Measurements from ENCODE around the gene PPP2R5A.
"Not testable (repeated sequence)": the region's sequence is repeated elsewhere in the genome, so short reads cannot be mapped to it uniquely, and the experiment has no call there.

Gene PPP2R5A

DNA sequence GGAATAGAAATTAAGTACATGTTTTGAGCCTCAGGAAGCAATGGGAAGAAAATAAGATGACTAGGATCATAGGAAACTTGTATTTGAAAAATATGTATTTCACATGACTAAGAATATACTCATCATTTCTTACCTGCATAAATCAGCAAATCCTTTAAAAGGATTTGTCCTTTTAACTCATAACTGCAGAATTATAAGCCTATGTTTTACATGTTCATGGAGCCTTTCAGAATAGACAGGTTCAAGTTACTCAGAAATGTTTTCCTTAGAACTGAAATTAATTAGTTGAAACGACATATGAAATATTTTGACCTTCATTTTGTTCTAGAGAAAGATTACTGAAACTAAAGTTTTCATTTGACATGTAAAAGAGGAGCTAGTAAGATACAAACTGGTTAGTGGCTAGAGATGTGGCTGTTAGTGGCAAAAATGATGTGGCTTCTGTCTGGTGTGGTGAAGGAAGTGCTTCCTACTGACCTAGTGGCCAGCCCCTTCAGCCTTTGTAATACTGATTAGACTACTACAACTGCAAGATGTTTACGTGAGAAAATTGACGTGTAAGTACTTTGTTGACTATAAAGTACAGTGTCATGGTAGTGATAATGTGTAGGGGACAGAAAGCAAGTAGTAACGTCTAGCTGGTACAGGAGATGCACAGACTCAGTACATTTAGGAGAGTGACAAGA lies 74.7 kb downstream of the PPP2R5A start:
- no peak for DNase-seq

DNA sequence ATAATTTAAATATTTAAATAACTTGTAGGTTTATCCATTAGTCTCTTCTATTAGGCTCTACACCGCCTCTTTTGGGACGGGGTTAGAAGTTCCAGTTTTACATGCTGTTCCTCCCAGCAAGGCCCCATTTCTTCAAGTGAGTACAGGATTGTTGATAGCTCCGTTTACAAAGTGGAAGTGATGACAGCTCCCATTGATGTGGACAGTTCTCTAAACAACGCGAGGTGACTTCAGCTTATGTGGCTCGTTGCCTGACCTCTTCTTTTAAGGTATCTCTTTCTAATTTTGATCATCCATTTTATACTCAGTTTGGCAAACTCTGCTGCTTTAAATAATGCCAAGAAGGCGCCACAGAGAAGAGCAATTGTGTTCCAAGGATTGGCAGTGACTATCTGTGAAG lies 79.8 kb downstream of the PPP2R5A start:
- no peak for DNase-seq

DNA sequence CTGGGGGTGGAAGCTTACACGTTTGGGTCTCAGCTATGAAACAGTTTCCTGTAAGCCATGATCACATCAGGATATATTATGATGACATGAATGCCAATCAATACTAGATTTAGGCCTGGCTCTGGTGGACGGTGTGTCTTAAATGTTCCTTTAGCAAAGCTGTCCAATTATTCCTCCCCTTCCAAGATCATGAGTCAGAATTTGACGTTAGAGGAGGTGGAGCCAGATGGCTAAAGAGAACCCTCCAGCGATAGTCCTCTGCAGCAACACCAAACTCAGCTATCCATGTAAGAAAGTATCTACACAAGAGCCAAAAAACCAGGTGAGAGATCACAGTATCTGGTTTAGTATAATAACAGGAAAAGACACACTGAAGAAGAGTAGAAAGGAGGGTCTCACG lies 81.7 kb downstream of the PPP2R5A start:
- no peak for DNase-seq

DNA sequence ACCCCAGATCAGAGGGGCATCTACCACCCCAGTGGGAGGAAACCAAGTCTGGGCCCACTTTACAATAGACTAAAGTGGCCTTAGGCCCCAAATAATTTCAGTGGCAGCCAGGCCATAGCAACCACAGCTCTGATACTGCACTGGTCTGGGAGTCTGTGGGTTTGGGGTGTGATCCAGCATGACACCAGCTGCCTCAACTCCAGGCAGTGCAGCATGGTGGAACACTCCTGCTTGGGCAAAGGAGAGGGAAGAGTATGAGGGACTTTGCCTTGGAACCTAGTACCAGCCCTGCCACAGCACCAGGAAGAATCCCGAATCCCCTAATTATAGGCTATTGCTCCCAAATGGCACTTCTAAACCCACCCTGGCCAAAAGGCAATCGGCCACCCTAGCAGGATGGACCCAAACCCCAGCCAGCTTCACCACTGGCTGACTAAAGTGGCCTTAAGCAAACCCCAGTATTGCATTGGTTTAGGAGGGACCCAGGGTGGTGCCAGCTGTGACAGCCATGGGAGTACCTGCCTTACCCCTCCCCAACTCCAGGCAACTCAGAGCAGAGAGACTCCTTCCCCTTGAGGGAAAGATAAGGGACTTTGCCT lies 82.4 kb downstream of the PPP2R5A start:
- DNase-seq, result no peak

DNA sequence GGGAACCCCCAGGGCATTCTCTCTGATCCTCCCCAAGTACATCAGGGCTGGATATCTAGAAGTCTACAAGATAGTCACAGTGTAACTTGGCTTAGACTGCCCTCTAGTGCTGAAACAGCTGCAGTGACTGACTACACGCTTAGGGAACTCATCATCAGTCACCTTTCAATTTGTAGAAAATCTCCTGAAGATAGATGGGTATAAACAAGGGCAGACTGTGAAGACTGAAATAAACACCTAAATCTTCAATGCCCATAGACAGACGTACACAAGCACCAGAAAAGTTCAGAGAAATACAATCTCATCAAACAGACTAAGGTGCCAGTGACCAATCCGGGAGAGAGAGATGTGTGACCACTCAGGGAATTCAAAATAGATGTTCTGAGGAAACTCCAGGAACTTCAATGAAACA lies 82.9 kb downstream of the PPP2R5A start:
- peak; percentile 32 to 50 for DNase-seq

DNA sequence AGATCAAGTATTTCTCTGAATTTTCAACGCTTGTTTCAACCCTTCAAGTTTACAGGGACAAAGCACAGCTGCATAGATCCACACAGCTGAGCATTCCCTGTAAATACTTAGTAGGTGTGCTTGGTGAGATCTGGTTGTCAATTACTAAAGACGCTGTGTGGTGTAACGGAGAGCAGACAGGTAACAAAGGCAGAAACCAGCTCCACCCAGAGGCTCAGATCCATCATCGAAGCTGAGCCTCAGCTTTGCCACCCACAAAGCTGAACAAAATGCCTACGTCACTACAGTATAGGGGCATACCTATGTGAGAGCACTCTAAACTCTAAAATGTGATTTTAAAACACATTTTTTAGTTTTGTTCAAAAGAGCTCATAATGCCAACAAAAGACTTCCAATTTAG lies 90.8 kb downstream of the PPP2R5A start:
- DNase-seq, result no peak

DNA sequence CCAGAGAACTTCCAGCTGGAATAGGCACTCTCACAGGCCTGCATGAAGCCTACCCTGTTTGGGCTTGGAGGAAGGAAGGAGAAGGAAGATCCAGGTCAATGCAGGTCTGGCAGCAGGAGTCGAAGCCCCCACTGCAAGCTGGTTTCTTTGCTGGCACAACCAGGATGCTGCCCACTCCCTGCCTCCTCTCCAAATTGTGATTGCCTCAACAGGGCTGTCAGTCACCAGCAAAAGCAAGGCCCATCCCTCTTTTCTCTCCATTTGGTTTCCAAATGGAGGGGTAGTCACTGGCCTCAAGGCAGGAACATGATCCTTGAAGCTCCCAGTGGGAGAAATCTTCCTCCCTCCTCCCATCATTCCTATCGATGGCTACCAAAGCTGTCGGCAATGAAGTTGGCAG lies 92.4 kb downstream of the PPP2R5A start:
- DNase-seq, result no peak

DNA sequence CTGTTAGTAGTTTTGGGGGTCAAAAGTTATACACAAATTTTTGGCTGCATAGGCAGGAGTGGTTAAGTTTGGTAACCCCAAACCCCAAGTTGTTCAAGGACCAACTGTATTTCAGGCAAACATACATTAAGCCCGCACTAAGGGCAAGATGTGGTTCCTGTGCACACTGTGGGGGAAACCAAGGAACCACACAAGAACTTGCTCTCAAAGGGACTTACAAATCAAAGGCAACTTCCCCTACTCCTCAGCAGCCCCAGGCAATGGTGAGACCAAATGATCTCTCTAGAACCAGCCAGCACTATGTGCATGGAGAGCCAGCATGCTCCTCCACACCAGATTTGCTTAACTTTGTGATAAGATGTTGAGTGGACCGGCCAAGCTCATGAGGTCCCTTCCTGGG lies 94.2 kb downstream of the PPP2R5A start:
- no peak for DNase-seq

DNA sequence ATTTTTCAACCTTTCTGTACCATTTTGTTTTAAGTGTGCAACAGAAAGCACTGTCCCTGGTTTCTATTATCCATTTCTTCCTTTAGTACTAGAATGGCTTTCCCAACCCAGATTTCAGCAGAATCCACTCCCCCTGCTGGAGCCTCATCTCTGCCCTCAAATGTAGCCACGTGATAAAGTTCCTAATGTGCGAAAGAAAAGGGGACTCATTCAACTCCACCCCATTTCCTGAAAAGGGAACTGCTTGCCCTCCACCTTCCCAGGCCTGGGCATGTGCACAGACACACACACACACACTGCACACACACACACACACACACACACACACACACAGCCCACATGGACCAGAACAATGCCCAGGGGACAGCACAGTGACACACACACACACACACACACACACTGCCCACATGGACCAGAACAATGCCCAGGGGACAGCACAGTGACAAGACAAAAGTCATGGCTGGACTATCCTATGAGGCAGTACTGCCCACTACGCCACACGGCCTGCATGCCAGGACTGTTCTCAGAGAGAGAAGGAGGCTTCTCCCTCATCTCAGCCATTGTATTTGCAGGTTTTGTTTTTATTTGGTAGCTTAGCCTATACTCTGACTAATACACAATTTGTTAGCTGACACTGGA lies 96.3 kb downstream of the PPP2R5A start:
- DNase-seq, result no peak

DNA sequence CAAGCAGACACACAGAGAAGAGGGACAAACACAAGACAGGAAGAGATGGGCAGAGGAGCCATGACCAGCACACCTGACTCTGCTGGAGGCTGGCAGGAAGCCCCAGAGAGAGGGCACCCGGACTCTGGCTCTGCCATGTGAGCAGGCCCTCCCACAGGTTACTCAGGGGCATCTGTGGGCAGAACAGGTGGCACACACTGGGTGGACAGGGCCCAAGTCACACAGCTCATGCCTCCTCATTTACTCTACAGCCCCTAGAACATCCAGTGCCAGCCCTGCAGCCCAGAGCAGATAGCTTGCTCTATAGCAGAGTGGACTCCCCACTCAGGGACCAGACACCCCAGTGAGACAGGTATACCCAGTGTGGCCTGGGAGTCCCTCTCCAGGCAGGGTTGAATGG lies 100.8 kb downstream of the PPP2R5A start:
- no peak for DNase-seq

DNA sequence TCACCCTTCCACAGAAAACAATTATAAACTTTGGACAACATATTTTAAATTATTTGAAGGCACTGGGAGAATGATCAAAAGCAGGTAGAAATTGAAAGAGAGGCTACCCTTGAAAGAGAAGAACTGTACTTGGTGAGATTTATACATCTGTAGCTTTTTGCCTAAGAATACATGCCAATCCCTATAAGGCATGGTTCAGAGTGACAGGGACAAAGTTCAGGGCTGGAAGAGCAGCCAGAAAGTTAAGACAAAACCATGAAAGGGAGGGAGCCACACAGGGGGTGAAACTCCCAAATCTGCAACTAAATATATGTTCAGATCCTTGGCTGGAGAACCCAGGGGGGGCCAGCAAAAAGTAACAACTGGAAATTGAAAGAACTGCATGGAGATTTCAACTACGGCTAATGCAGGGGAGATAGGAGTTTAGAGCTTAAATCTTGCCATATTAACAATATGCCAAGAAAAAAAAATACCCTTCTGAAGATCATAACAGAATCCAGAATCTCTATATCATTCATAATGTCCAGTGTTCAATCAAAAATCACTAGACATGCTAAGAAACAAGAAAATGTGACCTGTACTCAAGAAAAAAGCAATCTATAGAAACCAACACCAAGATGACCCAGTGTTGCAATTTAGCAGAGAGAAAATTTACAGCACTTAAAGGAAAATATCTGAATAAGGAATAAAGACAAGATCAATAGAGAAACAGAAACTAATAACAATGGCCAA lies 103.9 kb downstream of the PPP2R5A start:
- no peak for DNase-seq

DNA sequence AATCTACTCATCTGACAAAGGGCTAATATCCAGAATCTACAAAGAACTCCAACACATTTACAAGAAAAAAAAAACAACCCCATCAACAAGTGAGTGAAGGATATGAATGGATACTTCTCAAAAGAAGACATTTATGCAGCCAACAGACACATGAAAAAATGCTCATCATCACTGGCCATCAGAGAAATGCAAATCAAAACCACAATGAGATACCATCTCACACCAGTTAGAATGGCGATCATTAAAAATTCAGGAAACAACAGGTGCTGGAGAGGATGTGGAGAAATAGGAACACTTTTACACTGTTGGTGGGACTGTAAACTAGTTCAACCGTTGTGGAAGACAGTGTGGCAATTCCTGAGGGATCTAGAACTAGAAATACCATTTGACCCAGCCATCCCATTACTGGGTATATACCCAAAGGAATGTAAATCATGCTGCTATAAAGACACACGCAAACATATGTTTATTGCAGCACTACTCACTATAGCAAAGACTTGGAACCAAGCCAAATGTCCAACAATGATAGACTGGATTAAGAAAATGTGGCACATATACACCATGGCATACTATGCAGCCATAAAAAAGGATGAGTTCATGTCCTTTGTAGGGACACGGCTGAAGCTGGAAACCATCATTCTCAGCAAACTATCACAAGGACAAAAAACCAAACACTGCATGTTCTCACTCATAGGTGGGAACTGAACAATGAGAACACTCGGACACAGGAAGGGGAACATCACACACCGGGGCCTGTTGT lies 110.6 kb downstream of the PPP2R5A start:
- not testable (repeated sequence) for DNase-seq

DNA sequence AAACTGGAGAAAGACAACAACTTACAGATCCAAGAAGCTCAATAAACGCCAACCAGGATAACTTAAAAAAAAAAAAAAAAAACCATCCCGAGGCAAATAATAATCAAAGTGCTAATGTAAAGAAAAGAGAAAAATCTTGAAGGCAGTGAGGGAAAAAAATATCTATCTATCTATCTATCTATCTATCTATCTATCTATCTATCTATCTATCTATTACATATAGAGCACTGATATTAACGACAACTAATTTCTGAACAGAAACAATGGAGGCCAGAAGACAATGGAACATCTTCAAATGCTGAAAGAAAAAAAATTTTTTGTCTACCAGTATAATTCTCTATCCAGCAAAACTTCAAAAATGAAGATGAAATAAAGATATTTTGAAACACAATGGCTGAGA lies 111.4 kb downstream of the PPP2R5A start:
- no peak for DNase-seq

DNA sequence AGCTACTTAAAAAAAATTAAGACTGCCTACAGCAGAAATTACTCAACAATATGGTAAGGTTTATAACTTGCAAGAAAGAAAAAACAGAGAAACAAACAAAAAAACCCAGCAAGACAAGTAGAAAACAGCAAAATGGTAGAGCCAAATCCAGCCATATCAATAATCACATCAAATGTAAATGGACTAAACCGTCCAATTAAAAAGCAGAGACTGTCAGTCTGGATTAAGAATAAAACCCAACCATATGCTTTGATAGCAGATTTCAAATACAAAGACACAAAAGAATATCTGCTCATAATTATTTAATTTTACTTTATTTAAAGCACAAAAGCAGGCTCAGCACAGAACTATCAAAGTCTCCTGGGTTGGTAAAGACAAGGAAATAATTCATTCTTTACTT lies 112.0 kb downstream of the PPP2R5A start:
- DNase-seq, result no peak

DNA sequence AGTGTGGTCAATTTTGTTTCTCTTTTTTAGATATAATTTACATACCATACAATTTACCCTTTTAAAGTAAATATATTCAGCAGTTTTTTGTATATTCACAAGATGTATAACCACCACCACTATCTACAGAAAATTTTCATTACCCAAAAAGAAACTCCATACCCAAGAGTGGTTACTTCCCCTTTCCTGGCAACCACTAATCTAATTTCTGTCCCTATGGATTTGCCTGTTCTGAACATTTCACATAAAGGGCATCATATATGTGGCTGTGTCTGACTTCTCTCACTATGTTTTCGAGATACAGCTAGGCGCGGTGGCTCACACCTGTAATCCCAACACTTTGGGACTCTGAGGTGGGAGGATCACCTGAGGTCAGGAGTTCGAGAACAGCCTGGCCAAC lies 115.8 kb downstream of the PPP2R5A start:
- no peak for DNase-seq

DNA sequence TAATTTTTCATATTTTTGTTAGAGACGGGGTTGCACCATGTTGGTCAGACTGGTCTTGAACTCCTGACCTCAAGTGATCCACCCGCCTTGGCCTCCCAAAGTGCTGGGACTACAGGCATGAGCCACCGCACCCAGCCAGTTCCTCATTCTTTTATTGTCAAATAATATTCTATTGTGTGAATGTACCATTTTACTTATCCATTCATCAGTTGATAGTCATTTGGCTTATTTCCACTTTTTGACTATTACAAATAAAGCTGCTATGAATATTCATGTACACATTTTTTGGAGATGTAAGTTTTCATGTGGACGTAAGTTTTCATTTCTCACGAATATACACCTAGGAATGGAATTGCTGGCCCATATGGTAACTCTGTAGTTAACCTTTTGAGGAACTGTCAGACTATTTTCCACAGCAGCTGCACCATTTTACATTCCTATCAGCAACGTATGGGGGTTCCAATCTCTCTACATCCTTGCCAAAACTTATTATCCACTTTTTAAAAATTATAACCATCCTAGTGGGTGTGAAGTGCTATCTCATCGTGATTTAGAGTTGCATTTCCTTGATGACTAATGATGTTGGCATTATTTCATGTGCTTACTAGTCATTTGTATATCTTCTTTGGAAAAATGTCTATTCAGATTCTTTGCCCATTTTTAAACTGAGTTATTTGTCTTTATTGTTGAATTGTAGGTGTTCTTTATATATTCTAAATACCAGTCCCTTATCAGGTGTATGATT lies 116.8 kb downstream of the PPP2R5A start:
- DNase-seq, result peak in 1 of 2 experiments; percentile 40

DNA sequence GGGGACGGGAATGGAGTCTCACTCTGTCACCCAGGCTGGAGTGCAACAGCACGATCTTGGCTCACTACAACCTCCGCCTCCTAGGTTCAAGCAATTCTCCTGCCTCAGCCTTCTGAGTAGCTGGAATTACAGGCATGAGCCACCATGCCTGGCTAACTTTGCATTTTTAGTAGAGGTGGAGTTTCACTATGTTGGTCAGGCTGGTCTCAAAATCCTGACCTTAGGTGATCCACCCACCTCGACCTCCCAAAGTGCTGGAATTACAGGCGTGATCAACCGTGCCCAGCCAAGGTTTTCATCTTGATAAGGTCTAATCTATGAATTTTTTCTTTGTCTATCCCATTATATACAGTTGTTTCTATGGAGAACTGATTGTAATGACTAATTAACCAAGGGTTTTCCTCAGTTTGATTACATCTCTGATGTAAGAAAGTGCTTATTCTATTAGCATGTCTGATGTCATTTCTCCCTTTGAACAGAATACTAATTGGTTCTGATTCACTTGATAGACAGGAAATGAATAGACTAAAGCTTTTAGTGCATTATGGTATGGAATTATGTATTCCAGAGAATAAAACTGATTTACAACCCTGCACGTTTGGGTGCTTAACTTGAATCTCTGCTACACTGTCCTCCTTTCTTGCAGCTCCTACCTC lies 117.6 kb downstream of the PPP2R5A start:
- DNase-seq, result no peak

DNA sequence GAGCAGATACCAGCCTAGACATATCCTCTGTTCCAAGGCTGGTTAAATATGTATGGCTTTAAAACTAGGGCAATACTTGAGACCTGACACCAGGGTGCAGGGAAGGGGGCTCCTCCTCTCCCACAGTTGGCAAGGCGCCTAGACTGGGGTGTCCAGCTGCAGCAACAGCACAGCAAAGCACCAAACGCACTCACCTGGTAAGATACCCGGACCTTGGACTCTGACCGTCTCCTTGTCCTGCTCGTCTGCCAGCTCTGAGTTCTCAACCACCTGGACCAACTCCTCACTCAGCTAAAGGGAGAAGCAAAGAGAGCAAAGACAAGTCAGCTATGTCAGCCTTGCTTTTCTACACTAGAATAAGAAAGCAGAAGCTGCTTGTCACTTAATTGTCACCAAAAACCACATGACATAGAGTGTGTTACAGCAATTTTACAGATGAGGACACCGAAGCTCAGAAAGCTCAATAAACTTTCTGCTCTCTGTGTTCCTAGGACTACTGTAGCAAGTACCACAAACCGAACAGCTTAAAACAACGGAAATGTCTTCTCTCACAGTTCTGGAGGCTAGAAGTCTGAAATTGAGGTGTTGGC lies 125.1 kb downstream of the PPP2R5A start:
- DNase-seq, result no peak

All from SW 1271 (cell line).